Cardiac fibroblast (primary cell): ENCODE measurements around the gene EOLA1.
"Not testable (repeated sequence)": the region's sequence is repeated elsewhere in the genome, so short reads cannot be mapped to it uniquely, and the experiment has no call there.

ENCODE experiments used
- DNase-seq, 2 donors: peaks; one replicate each; pipeline versions ENCODE4 v3.0.0 to v3.0.0-alpha.2; 2010; ENCODE audit warnings: low read depth in 2 of 2
- H3K4me3 ChIP-seq, 2 donors: replicated peaks in 1 of 2; 1 replicate in 1 of 2; 2 replicates in 1 of 2; pipeline ENCODE4 v1.5.1; 2011; ENCODE audit warnings: low read depth in 2 of 2, low read length in 2 of 2, mild to moderate bottlenecking in 2 of 2, moderate library complexity in 1 of 2
- CTCF ChIP-seq: IDR thresholded peaks from one replicate; pipeline ENCODE4 v1.5.1; 2011; ENCODE audit warnings: low read depth, mild to moderate bottlenecking, low read length, inconsistent platforms

Gene EOLA1

GRCh38 chrX:149522916-149523315 lies 17.9 kb upstream of the EOLA1 start:
- TF ChIP-seq CTCF, result no peak
- no peak for DNase-seq
- H3K4me3 ChIP-seq, result no peak overlapping the region

- peak; percentile 70 to 80 for DNase-seq
- H3K4me3 ChIP-seq, result not testable (repeated sequence)
These were observed 15.4 kb upstream of the EOLA1 start for GRCh38 chrX:149525389-149525788.

- not testable (repeated sequence) for H3K4me3 ChIP-seq, DNase-seq
These were observed 14.9 kb upstream of the EOLA1 start for GRCh38 chrX:149525903-149526302.

GRCh38 chrX:149526318-149527033 lies 14.3 kb upstream of the EOLA1 start:
- not testable (repeated sequence) for H3K4me3 ChIP-seq, DNase-seq

- H3K4me3 ChIP-seq, result no peak overlapping the region
- TF ChIP-seq CTCF, result peak; percentile 60
- DNase-seq, result peak; percentile 41 to 50
These were observed 13.1 kb upstream of the EOLA1 start for GRCh38 chrX:149527705-149528104.

GRCh38 chrX:149528381-149528780 lies 12.4 kb upstream of the EOLA1 start:
- no peak for DNase-seq
- no peak for TF ChIP-seq CTCF
- no peak overlapping the region for H3K4me3 ChIP-seq

- H3K4me3 ChIP-seq, result no peak overlapping the region
- DNase-seq, result no peak
- no peak for TF ChIP-seq CTCF
These were observed 9.2 kb upstream of the EOLA1 start for GRCh38 chrX:149531599-149531998.

GRCh38 chrX:149532868-149533267 lies 7.9 kb upstream of the EOLA1 start:
- H3K4me3 ChIP-seq, DNase-seq: not testable (repeated sequence)

GRCh38 chrX:149533999-149534398 lies 6.8 kb upstream of the EOLA1 start:
- DNase-seq, result not testable (repeated sequence)

GRCh38 chrX:149534926-149535602 lies 5.7 kb upstream of the EOLA1 start:
- DNase-seq, H3K4me3 ChIP-seq: not testable (repeated sequence)

More at GRCh38 chrX:149533999-149534398, 6.8 kb upstream of the EOLA1 start:
- not testable (repeated sequence) for H3K4me3 ChIP-seq

GRCh38 chrX:149537474-149537873 lies 3.3 kb upstream of the EOLA1 start:
- not testable (repeated sequence) for H3K4me3 ChIP-seq, DNase-seq
